HG03460 (cell line): ENCODE measurements around the gene C21orf58.
A peak's percentile ranks its signal among the peaks of the same experiment; 100 is the strongest.
"Not testable (repeated sequence)": the region's sequence is repeated elsewhere in the genome, so short reads cannot be mapped to it uniquely, and the experiment has no call there.

Source experiments
- ATAC-seq: cut with Tn5 transposase; IDR thresholded peaks from one replicate; pipeline ENCODE4 v1.9.1; 2021; ENCODE audit not compliant: unreplicated experiment

C21orf58 gene

GRCh38 chr21:46323710-46324389 lies at the start of gene C21orf58, which contains the start of gene PCNT:
C21orf58 (minus strand) TSS chr21:46323870; CDS start chr21:46322738, 1,132 bp downstream.
PCNT (plus strand) TSS chr21:46324156; CDS start chr21:46324229, 73 bp downstream.
- peak; percentile 71 for ATAC-seq

- ATAC-seq, result not testable (repeated sequence)
Observed at GRCh38 chr21:46372947-46373346, 49.3 kb upstream of the C21orf58 start.

GRCh38 chr21:46372014-46372485 lies 48.4 kb upstream of the C21orf58 start:
- ATAC-seq, result no peak

- ATAC-seq, result no peak
Observed at GRCh38 chr21:46371204-46372013, 47.7 kb upstream of the C21orf58 start.

- ATAC-seq, result no peak
Observed at GRCh38 chr21:46369520-46370235, 46.0 kb upstream of the C21orf58 start.

- ATAC-seq, result peak; percentile 67
Observed at GRCh38 chr21:46368533-46369285, 45.0 kb upstream of the C21orf58 start.

- ATAC-seq, result no peak
Observed at GRCh38 chr21:46366966-46367365, 43.3 kb upstream of the C21orf58 start.

GRCh38 chr21:46366561-46366960 lies 42.9 kb upstream of the C21orf58 start:
- ATAC-seq, result no peak

- ATAC-seq, result no peak
Observed at GRCh38 chr21:46366091-46366490, 42.4 kb upstream of the C21orf58 start.

- no peak for ATAC-seq
Observed at GRCh38 chr21:46363698-46364097, 40.0 kb upstream of the C21orf58 start.

- ATAC-seq, result no peak
Observed at GRCh38 chr21:46362946-46363345, 39.3 kb upstream of the C21orf58 start.

- no peak for ATAC-seq
Observed at GRCh38 chr21:46361935-46362334, 38.3 kb upstream of the C21orf58 start.

- ATAC-seq, result no peak
Observed at GRCh38 chr21:46361176-46361575, 37.5 kb upstream of the C21orf58 start.

- ATAC-seq, result no peak
Observed at GRCh38 chr21:46357684-46358425, 34.2 kb upstream of the C21orf58 start.

GRCh38 chr21:46357335-46357604 lies 33.6 kb upstream of the C21orf58 start:
- no peak for ATAC-seq

- ATAC-seq, result no peak
Observed at GRCh38 chr21:46356494-46357334, 33.0 kb upstream of the C21orf58 start.

- ATAC-seq, result no peak
Observed at GRCh38 chr21:46356005-46356338, 32.3 kb upstream of the C21orf58 start.

- ATAC-seq, result no peak
Observed at GRCh38 chr21:46355161-46356004, 31.7 kb upstream of the C21orf58 start.

GRCh38 chr21:46354518-46354917 lies 30.8 kb upstream of the C21orf58 start:
- ATAC-seq, result no peak
